ENCODE measurements around the gene TBC1D22A. TPM values are rescaled to one million over a fixed set of nuclear protein-coding genes. Genes with fewer than 3 reads are reported as not detected.

Gene TBC1D22A
- total RNA-seq, 6 experiments from 2014 or later = 10.9 to 18.1 (median 14.0) TPM

DNA sequence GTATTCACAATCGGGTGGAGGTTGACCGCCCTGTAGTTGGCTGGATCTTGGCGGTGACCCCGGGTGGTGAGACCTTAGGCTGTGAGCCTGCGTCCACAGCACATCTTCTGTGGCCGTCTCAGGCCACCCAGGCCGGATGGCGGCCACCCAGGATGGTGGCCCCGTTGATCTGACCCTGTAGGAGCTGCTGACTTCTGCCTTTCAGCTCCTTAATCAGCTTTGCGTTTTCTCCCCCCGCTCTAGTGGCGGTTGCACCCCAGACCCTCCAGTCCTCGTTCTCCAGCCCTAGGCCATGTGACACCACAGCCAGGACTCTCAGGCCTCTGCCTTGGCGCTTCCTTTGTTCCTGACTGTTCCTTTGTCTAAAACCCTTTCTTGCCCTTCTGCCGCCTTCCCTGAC is 244.0 kb downstream of the TBC1D22A start:
- Histone ChIP-seq H3K4me1 (no peaks in the 10 kb centered on the region), H3K27me3 (no peaks in the 10 kb centered on the region), H3K27ac (no peak overlapping the region), H3K36me3 (peaks cover 0 to 8% (median 0%) of the 10 kb centered on the region in 4 donors), H3K9me3 (no peaks in the 10 kb centered on the region), H3K4me3 (no peak overlapping the region)
- ATAC-seq = no peak
- WGBS (ENCODE audit: insufficient coverage, low coverage, low lambda C conversion rate, missing lambda C conversion rate) = 98% methylated on average over 4 of the region's 15 CpGs
- TF ChIP-seq POLR2A (IDR thresholded peaks at IDR 0.05) = no peak
- no peak for DNase-seq
- intact Hi-C loops (cut with DNase I) = no loop called here

DNA sequence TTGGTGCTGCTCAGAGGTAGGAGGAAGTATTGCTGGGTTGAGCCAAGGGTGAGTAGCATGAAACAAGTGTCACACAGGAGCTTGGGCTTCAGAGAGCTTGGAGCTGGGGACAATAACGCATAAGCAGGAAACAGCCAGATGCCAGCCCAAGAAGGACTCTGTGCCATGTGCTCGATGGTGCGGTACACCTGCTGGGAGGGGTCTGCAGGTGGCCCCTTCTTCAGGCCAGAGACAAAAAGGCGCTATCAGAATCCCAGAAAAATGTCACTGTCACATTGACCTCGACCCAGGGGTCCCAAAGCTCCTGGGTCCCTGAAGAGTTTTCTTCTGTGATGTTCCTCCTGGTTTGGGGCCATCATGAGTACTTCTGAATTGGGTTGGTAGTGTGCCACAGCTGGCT is 244.4 kb downstream of the TBC1D22A start:
- WGBS (ENCODE audit: insufficient coverage, low coverage, low lambda C conversion rate, missing lambda C conversion rate) = no CpG with 5 or more reads among the region's 5 CpGs

DNA sequence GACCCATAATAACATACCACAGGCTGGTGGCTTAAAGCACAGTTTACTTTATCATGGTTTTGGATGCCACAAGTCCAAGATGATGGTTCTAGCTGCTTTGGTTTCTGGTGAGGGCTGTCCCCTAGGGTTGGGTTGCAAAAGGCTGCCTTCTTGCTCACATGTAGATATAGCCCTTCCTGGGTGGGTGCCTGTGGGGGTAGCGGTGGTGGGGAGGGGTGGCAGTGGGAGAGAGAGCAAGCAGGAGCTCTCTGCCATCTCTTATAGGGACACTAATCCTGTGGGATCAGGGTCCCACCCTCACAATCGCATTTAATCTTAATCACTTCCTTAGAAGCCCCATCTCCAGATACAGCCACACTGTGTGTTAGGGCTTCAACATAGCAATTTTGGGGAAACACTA is 245.0 kb downstream of the TBC1D22A start:
- H3K27me3 ChIP-seq = no peaks in the 10 kb centered on the region
- H3K36me3 ChIP-seq = peaks cover 0 to 8% (median 0%) of the 10 kb centered on the region in 4 donors
- no peak overlapping the region for H3K4me3 ChIP-seq
- H3K9me3 ChIP-seq = no peaks in the 10 kb centered on the region
- intact Hi-C loops (cut with DNase I) = no loop called here
- DNase-seq (no peak), ATAC-seq (no peak)
- H3K27ac ChIP-seq = no peak overlapping the region
- no peak for TF ChIP-seq POLR2A (IDR thresholded peaks at IDR 0.05)
- TF ChIP-seq, protein P1, sequence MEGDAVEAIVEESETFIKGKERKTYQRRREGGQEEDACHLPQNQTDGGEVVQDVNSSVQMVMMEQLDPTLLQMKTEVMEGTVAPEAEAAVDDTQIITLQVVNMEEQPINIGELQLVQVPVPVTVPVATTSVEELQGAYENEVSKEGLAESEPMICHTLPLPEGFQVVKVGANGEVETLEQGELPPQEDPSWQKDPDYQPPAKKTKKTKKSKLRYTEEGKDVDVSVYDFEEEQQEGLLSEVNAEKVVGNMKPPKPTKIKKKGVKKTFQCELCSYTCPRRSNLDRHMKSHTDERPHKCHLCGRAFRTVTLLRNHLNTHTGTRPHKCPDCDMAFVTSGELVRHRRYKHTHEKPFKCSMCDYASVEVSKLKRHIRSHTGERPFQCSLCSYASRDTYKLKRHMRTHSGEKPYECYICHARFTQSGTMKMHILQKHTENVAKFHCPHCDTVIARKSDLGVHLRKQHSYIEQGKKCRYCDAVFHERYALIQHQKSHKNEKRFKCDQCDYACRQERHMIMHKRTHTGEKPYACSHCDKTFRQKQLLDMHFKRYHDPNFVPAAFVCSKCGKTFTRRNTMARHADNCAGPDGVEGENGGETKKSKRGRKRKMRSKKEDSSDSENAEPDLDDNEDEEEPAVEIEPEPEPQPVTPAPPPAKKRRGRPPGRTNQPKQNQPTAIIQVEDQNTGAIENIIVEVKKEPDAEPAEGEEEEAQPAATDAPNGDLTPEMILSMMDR (IDR thresholded peaks at IDR 0.05) = no peak
- H3K4me1 ChIP-seq = no peaks in the 10 kb centered on the region
- WGBS (ENCODE audit: insufficient coverage, low coverage, low lambda C conversion rate, missing lambda C conversion rate) = no CpG with 5 or more reads among the region's 2 CpGs

More for the DNA sequence above, 244.4 kb downstream of the TBC1D22A start:
- no peak overlapping the region for H3K4me3 ChIP-seq
- H3K4me1 ChIP-seq = no peaks in the 10 kb centered on the region
- no peaks in the 10 kb centered on the region for H3K27me3 ChIP-seq
- intact Hi-C loops (cut with DNase I) = no loop called here
- H3K9me3 ChIP-seq = no peaks in the 10 kb centered on the region
- DNase-seq = no peak
- H3K27ac ChIP-seq = no peak overlapping the region
- peaks cover 0 to 8% (median 0%) of the 10 kb centered on the region in 4 donors for H3K36me3 ChIP-seq
- no peak for TF ChIP-seq POLR2A (IDR thresholded peaks at IDR 0.05)
- TF ChIP-seq, protein P1 (IDR thresholded peaks at IDR 0.05) = no peak
- no peak for ATAC-seq

DNA sequence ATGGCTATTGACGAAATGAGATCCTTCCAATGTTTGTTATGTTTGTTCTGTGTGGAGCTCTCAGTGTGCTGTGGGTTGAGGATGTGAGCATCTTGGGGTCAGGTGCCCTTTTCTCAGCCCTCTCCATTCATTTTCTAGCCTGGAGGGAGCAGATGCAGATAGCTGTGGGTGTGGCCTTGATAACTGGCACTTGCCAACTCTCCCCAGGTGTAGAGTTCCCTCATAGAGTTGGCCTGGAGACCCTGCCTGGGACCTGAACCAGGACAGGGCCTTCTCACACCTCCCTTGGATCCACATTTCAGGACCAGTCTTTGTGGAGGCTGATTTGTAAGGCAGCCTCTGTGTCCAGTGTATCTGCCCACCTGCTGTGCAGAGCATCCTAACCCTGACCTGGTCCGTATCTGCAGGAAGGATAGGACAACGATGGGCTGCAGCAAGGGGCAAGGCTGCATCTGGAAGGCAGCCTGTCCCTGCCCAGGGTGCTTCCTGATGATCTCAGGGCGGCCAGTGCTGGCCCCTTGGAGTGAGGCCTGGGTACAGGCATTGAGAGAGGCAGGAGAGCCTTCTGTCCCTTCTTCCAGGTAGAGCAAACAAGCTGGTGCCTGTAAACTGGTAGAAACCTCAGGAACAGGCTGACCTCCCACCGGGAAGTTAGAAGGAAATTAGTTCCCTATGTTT is 245.9 kb downstream of the TBC1D22A start:
- Histone ChIP-seq H3K9me3 (no peaks in the 10 kb centered on the region), H3K27ac (no peak overlapping the region), H3K4me1 (no peaks in the 10 kb centered on the region), H3K27me3 (no peaks in the 10 kb centered on the region), H3K36me3 (peaks cover 0 to 8% (median 0%) of the 10 kb centered on the region in 4 donors), H3K4me3 (no peak overlapping the region)
- WGBS (ENCODE audit: insufficient coverage, low coverage, low lambda C conversion rate, missing lambda C conversion rate) = 70% methylated on average over 2 of the region's 5 CpGs
- intact Hi-C loops (cut with DNase I) = no loop called here
- no peak for DNase-seq
- TF ChIP-seq POLR2A (IDR thresholded peaks at IDR 0.05) = no peak
- TF ChIP-seq, protein P1 (IDR thresholded peaks at IDR 0.05) = no peak
- ATAC-seq = no peak

DNA sequence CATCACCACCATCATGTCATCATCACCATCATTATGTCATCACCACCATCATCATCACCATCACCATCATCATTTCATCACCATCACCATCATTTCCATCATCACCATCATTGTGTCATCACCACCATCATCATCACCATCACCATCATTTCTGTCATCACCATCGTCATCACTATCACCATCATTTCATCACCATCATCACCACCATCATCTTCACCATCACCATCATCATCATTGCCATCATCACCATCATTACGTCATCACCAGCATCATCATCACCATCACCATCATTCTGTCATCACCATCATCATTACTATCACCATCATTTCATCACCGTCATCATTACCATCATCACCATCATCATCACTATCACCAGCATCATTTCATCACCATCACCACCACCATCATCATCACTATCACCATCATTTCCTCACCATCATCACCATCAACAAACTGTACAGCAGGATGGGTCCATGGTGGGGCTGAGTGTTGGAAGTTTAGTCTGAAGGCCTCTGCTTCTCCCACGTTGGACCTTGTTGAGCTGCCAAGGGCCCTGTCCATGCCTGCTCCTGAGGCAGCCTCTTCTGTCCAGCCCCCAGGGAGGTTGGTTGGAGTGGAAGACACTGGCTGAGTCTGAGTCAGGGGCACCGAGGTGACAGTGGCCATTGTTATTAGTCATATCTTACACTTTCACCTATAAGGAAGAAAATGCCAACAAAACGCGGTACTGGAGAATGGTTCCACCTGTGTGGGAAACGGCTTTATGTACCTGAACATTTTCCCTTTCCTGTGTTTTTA is 247.1 kb downstream of the TBC1D22A start:
- H3K4me3 ChIP-seq = no peak overlapping the region
- no peak overlapping the region for H3K27ac ChIP-seq
- peaks cover 0 to 8% (median 0%) of the 10 kb centered on the region in 4 donors for H3K36me3 ChIP-seq
- no peaks in the 10 kb centered on the region for H3K4me1 ChIP-seq
- no peaks in the 10 kb centered on the region for H3K27me3 ChIP-seq
- DNase-seq (no peak), ATAC-seq (no peak)
- no peak for TF ChIP-seq POLR2A (IDR thresholded peaks at IDR 0.05)
- TF ChIP-seq, protein P1 (IDR thresholded peaks at IDR 0.05) = no peak
- intact Hi-C loops (cut with DNase I) = no loop called here
- H3K9me3 ChIP-seq = no peaks in the 10 kb centered on the region
- WGBS (ENCODE audit: insufficient coverage, low coverage, low lambda C conversion rate, missing lambda C conversion rate) = 95% methylated on average over 4 of the region's 8 CpGs

Data from right lobe of liver (tissue), 6 donors.